ENCODE results near the gene SCARF2. TPM values are rescaled to one million over a fixed set of nuclear protein-coding genes. Genes with fewer than 3 reads are reported as not detected.
A peak's percentile ranks its signal among the peaks of the same experiment; 100 is the strongest.

SCARF2 gene
- total and polyA plus RNA-seq, 4 donors: 0.15 to 2.0 (median 1.7) TPM

- no peak overlapping the region for H3K9ac ChIP-seq (ENCODE audit: low read depth in 1 of 2, low read length in 2 of 2)
- H3K27ac ChIP-seq (ENCODE audit: low read depth in 1 of 2, low read length in 2 of 2): no peak overlapping the region
- peak overlapping the region in 1 of 3 donors; percentile 23 for H3K4me3 ChIP-seq (ENCODE audit: low read depth in 1 of 3, low read length in 3 of 3)
- WGBS: 54% methylated on average over 59 of the region's 59 CpGs
- no peak for TF ChIP-seq FOXA2 (IDR thresholded peaks at IDR 0.05)
- TF ChIP-seq SP1 (IDR thresholded peaks at IDR 0.05): peak; percentile 39
- no peak for DNase-seq (ENCODE audit: low spot score)
- H3K9me3 ChIP-seq (ENCODE audit: control insufficient read depth in 4 of 4, low read length in 3 of 4): no peaks in the 10 kb centered on the region
- H3K4me1 ChIP-seq (ENCODE audit: control insufficient read depth in 4 of 4, insufficient read depth in 4 of 4, low read length in 3 of 4): peaks cover 11 to 36% (median 20%) of the 10 kb centered on the region in 4 donors
- H3K36me3 ChIP-seq (ENCODE audit: control insufficient read depth in 4 of 4, insufficient read depth in 3 of 4, low read depth in 1 of 4, low read length in 3 of 4): no peaks in the 10 kb centered on the region
- peaks cover 0 to 10% (median 1%) of the 10 kb centered on the region in 4 donors for H3K27me3 ChIP-seq (ENCODE audit: control insufficient read depth in 4 of 4, insufficient read depth in 4 of 4, low read length in 3 of 4)
These were observed 12.6 kb downstream of the SCARF2 start for GRCh38 chr22:20424932-20425565.

DNA sequence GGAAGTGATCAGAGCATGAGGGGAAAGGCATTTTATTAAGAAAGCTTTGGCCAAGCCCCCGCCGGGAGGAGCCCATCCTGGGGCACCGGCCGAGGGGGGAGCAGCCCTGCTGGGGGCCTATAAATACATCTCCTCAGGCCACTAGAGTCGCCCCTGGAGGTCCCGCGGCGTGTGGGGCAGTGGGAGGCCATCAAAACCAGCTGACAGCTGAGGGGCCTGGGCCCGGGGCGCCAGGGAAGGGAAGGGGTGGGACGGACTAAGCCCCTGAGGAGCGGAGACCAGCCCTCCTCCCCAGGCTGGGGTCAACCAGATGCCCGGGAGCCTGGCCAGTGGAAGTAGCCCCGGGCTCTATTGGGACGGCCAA is 13.1 kb downstream of the SCARF2 start:
- 81% methylated on average over 15 of the region's 15 CpGs for WGBS
- H3K27me3 ChIP-seq (ENCODE audit: control insufficient read depth in 4 of 4, insufficient read depth in 4 of 4, low read length in 3 of 4): peaks cover 0 to 6% (median 0%) of the 10 kb centered on the region in 4 donors
- no peak overlapping the region for H3K9ac ChIP-seq (ENCODE audit: low read depth in 1 of 2, low read length in 2 of 2)
- no peak overlapping the region for H3K27ac ChIP-seq (ENCODE audit: low read depth in 1 of 2, low read length in 2 of 2)
- TF ChIP-seq MAX (IDR thresholded peaks at IDR 0.05): no peak
- no peak for TF ChIP-seq NR2F2 (IDR thresholded peaks at IDR 0.05)
- no peak for TF ChIP-seq FOXA1 (IDR thresholded peaks at IDR 0.05)
- TF ChIP-seq HNF4G (IDR thresholded peaks at IDR 0.05): no peak
- TF ChIP-seq HNF4A (conservative IDR thresholded peaks at IDR 0.05): no peak
- no peak for TF ChIP-seq CTCF (IDR thresholded peaks at IDR 0.05; ENCODE audit: low read depth, low read length, missing input control)
- no peak for TF ChIP-seq SP1 (IDR thresholded peaks at IDR 0.05)
- TF ChIP-seq EGR1 (IDR thresholded peaks at IDR 0.05; ENCODE audit: low read depth in 2 of 2): no peak
- peaks cover 9 to 31% (median 19%) of the 10 kb centered on the region in 4 donors for H3K4me1 ChIP-seq (ENCODE audit: control insufficient read depth in 4 of 4, insufficient read depth in 4 of 4, low read length in 3 of 4)
- DNase-seq (ENCODE audit: low spot score): no peak
- no peaks in the 10 kb centered on the region for H3K36me3 ChIP-seq (ENCODE audit: control insufficient read depth in 4 of 4, insufficient read depth in 3 of 4, low read depth in 1 of 4, low read length in 3 of 4)
- H3K4me3 ChIP-seq (ENCODE audit: low read depth in 1 of 3, low read length in 3 of 3): no peak overlapping the region
- H3K9me3 ChIP-seq (ENCODE audit: control insufficient read depth in 4 of 4, low read length in 3 of 4): no peaks in the 10 kb centered on the region

DNA sequence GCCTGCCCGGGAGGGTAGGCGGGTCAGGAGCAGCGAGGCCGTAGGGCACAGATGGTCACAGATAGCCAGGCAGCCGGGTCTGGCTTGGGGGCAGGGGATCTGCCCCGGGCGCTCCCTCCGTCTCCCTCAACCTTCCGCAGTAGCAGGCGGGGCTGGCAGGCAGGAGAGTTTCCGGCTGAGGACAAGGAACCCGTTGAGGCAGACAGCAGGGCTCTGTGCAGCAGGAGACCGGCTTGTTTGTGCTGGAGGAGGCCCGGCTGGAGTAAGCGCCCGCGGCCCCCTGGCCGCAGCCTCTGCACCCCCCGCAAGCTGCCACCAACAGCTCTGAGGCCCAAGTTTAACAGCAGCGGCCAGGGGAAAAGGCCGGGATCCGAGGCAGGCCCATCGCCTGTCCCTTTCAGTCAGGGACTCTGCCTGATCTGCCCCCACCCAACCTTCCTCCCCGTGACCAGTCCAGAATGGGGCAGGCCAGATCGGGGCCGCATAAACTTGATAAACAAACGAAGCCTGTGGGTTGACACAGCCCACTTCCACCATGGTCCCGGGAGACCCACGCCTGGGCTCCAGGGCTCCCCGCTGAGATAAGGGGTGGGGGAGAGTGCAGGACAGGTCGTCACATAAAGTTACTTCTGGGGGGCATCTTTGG is 13.6 kb downstream of the SCARF2 start:
- Histone ChIP-seq H3K9me3 (ENCODE audit: control insufficient read depth in 4 of 4, low read length in 3 of 4) (no peaks in the 10 kb centered on the region), H3K9ac (ENCODE audit: low read depth in 1 of 2, low read length in 2 of 2) (no peak overlapping the region), H3K27ac (ENCODE audit: low read depth in 1 of 2, low read length in 2 of 2) (peak overlapping the region in 1 of 2 donors; percentile 1), H3K36me3 (ENCODE audit: control insufficient read depth in 4 of 4, insufficient read depth in 3 of 4, low read depth in 1 of 4, low read length in 3 of 4) (no peaks in the 10 kb centered on the region), H3K27me3 (ENCODE audit: control insufficient read depth in 4 of 4, insufficient read depth in 4 of 4, low read length in 3 of 4) (peaks cover 0 to 4% (median 0%) of the 10 kb centered on the region in 4 donors), H3K4me3 (ENCODE audit: low read depth in 1 of 3, low read length in 3 of 3) (no peak overlapping the region), H3K4me1 (ENCODE audit: control insufficient read depth in 4 of 4, insufficient read depth in 4 of 4, low read length in 3 of 4) (peaks cover 8 to 28% (median 19%) of the 10 kb centered on the region in 4 donors)
- DNase-seq (ENCODE audit: low spot score): no peak
- WGBS: 64% methylated on average over 31 of the region's 31 CpGs
- no peak for TF ChIP-seq ATF3 (IDR thresholded peaks at IDR 0.05)
- TF ChIP-seq RXRA (IDR thresholded peaks at IDR 0.05): no peak
- no peak for TF ChIP-seq FOXA2 (IDR thresholded peaks at IDR 0.05)
- TF ChIP-seq SP1 (IDR thresholded peaks at IDR 0.05): no peak
- no peak for TF ChIP-seq JUND (IDR thresholded peaks at IDR 0.05)
- no peak for TF ChIP-seq YY1 (IDR thresholded peaks at IDR 0.05)
- TF ChIP-seq NR2F2 (IDR thresholded peaks at IDR 0.05): no peak
- no peak for TF ChIP-seq RAD21 (IDR thresholded peaks at IDR 0.05)
- no peak for TF ChIP-seq FOXA1 (IDR thresholded peaks at IDR 0.05)
- no peak for TF ChIP-seq HNF4G (IDR thresholded peaks at IDR 0.05)
- TF ChIP-seq ZBTB33 (IDR thresholded peaks at IDR 0.05): no peak
- TF ChIP-seq GABPA (IDR thresholded peaks at IDR 0.05 in 1 of 2, conservative IDR thresholded peaks at IDR 0.05 in 1 of 2): no peak
- no peak for TF ChIP-seq MAX (IDR thresholded peaks at IDR 0.05)
- no peak for TF ChIP-seq TAF1 (conservative IDR thresholded peaks at IDR 0.05)
- no peak for TF ChIP-seq CTCF (IDR thresholded peaks at IDR 0.05; ENCODE audit: low read depth, low read length, missing input control)
